Suprapubic skin (tissue), 2 donors: ENCODE results near the gene EIF4E.

Experiments used
- EP300 ChIP-seq: sonication (generic); formaldehyde crosslinking; IDR thresholded peaks from one replicate; pipeline ENCODE4 v1.6.1; 2017; ENCODE audit warnings: antibody characterized with exemption
- POLR2A ChIP-seq, 2 donors: fragments of 450-650 bp; IDR thresholded peaks; one replicate each; pipeline ENCODE4 v1.6.1; 2017; ENCODE audit warnings: antibody characterized with exemption in 2 of 2, mild to moderate bottlenecking in 2 of 2, moderate library complexity in 2 of 2

DNA sequence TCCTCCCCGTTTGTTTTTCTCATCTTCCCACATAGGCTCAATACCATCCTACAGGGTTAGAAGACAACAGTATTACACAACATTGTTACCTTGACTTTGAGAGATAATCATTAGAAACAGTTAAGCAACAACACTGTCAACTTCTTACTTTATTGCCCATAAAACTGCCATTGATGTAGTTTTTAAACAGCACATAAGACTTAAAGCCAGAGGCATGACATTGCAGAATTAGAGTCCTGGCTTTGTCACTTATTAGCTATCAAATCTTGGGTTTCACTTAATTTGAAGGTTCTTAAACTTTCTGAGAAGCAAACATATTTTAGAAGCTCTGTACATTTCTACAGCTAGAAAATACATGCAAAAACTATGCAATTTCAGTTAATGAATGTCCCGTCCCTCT lies 41.8 kb downstream of the EIF4E start:
- no peak for TF ChIP-seq POLR2A (IDR thresholded peaks at IDR 0.05)
- no peak for TF ChIP-seq EP300
